Psoas muscle (tissue), 8 donors: ENCODE measurements around the gene PHKB. TPM values are rescaled to one million over a fixed set of nuclear protein-coding genes. Genes with fewer than 3 reads are reported as not detected.

Experiments used
- ATAC-seq, 4 donors: fragments of 200-7000 bp; cut with Tn5 transposase; one replicate each; pipeline ENCODE4 v1.9.1; 2020; ENCODE audit warnings: moderate library complexity in 3 of 4, mild to moderate bottlenecking in 2 of 4
- DNase-seq, 2 donors: peaks; one replicate each; pipeline ENCODE4 v3.0.0-alpha.2; 2020
- H3K27ac ChIP-seq: fragments of 200-600 bp; one replicate; pipeline ENCODE4 v1.8.0; 2022
- H3K27me3 ChIP-seq, 3 donors: fragments of 200-600 bp in 1 of 3; one replicate each; pipeline versions ENCODE4 v1.6.1 to v1.8.0; 2013 to 2022; ENCODE audit warnings: low read length in 2 of 3, mild to moderate bottlenecking in 2 of 3, moderate library complexity in 1 of 3; ENCODE audit not compliant: insufficient read depth in 3 of 3
- H3K36me3 ChIP-seq, 2 donors: fragments of 200-600 bp in 1 of 2; one replicate each; pipeline versions ENCODE4 v1.6.1 to v1.8.0; 2013 to 2022; ENCODE audit warnings: low read depth in 1 of 2, mild to moderate bottlenecking in 1 of 2, moderate library complexity in 1 of 2; ENCODE audit not compliant: insufficient read depth in 1 of 2
- H3K4me1 ChIP-seq: fragments of 200-600 bp; one replicate; pipeline ENCODE4 v1.8.0; 2022
- H3K4me3 ChIP-seq: fragments of 200-600 bp; one replicate; pipeline ENCODE4 v1.8.0; 2022; ENCODE audit warnings: mild to moderate bottlenecking
- H3K9me3 ChIP-seq: fragments of 200-600 bp; one replicate; pipeline ENCODE4 v1.8.0; 2022
- CTCF ChIP-seq: fragments of 200-600 bp; IDR thresholded peaks from one replicate; pipeline ENCODE4 v1.8.0; 2022; ENCODE audit warnings: antibody characterized with exemption
- WGBS, 3 donors: extraction: QIAGEN DNeasy Blood & Tissue Kit; methylation state at CpG; one replicate each; pipeline versions ENCODE4 v1.1.6 to v1.1.7; 2013; 5-methylcytosine and 5-hydroxymethylcytosine counted together
- intact Hi-C, 2 donors: fragments of 100-400 bp; cut with DNase I; formaldehyde crosslinking; loops; one replicate each; pipeline versions ENCODE4 v1.11.0 to v1.14.2; 2022
- polyA plus RNA-seq, 3 donors: library from polyadenylated mRNA; stranded (reverse); fragments of 200-250 nt; gene quantifications; one replicate each; pipeline ENCODE4 v1.2.3, GENCODE V29; 2013
- total RNA-seq, 4 donors: library from RNA; stranded (reverse); fragmentation: NEBNext Ultra II Directional in 2 of 4; extraction: Animal tissue kit (Norgen Biotek cat#: 25700) in 2 of 4; gene quantifications; one replicate each; pipeline versions ENCODE4 v1.2.1 to v1.2.4, GENCODE V29; 2021 to 2023
- donor health status: healthy with polysubstance abuse.
- donor health status: DM: no; HTN: no; CAD: no; lungs with moderate emphysema.
- donor health status: Bipolar disorder and iron deficiency.
- donor health status: healthy.
- donor health status: DM: yes; HTN: yes; CAD: no.
- donor health status: DM: no; HTN: no; CAD: no.
- donor health status: DM: no; HTN: no; CAD: no.
- donor health status: DM: yes; HTN: yes; CAD: no.

The PHKB gene
- total and polyA plus RNA-seq, 7 donors, result 18.8 to 87.7 (median 71.0) TPM

DNA sequence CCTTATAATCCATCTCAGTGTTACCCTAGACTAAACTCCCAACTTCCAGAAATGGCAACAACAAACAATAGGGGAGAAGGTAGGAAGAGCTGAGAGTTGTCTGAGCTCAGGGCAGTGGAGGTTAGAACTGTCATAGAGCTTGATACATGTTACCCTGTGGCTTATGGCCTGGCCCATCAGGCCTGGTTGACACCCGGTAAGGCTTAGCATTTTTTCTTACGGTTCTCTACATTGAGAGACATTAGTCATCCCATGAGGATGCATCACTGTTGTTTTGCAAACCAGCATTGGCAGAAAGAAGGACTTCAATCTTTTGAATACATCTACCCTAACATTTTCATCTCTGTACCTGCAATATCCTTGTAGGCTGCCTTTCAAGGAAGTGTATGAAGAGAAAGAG lies 226.6 kb downstream of the PHKB start:
- no peak for DNase-seq
- Histone ChIP-seq H3K4me1 (no peaks in the 10 kb centered on the region), H3K9me3 (no peaks in the 10 kb centered on the region), H3K27me3 (no peaks in the 10 kb centered on the region), H3K27ac (no peak overlapping the region), H3K36me3 (peaks cover 2 to 77% of the 10 kb centered on the region in 2 donors), H3K4me3 (no peak overlapping the region)
- WGBS, 3 donors, result 71 to 88% (median 80%) methylated on average over 2 of the region's 2 CpGs
- intact Hi-C loops, result no loop called here
- no peak for TF ChIP-seq CTCF
- ATAC-seq, result no peak

- no peak for TF ChIP-seq CTCF
- Histone ChIP-seq H3K27ac (no peak overlapping the region), H3K36me3 (peaks cover 10 to 100% of the 10 kb centered on the region in 2 donors), H3K4me1 (no peaks in the 10 kb centered on the region), H3K4me3 (no peak overlapping the region), H3K27me3 (no peaks in the 10 kb centered on the region), H3K9me3 (no peaks in the 10 kb centered on the region)
- ATAC-seq, result no peak
- 94 to 98% (median 96%) methylated on average over 9 of the region's 9 CpGs for WGBS, 3 donors
- intact Hi-C loops, result no loop called here
- no peak for DNase-seq
Observed at GRCh38 chr16:47693226-47693625, 232.1 kb downstream of the PHKB start.

DNA sequence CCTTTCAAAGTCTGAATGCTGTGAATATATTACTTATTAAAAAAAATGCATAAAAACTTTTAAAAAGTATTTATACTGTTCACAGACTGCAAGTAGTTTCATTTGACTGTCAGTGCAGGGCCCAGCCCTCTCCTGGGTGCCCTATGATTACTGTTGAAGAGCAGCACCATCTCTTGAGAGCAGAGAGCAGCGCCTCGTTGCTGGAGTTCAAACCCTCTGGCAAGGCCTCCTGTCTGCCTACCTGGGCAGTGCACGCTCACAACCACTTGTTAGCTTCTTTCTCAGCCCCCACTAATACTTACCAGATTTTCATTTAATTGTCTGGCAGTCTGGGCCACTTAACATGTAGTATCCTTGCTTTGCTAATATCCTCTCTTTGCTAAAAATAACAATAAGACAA lies 233.4 kb downstream of the PHKB start:
- no peak for DNase-seq
- no peak overlapping the region for H3K4me3 ChIP-seq
- peaks cover 13 to 100% of the 10 kb centered on the region in 2 donors for H3K36me3 ChIP-seq
- intact Hi-C loops, result no loop called here
- H3K27ac ChIP-seq, result no peak overlapping the region
- 85 to 89% (median 86%) methylated on average over 3 of the region's 3 CpGs for WGBS, 3 donors
- no peaks in the 10 kb centered on the region for H3K9me3 ChIP-seq
- ATAC-seq, result no peak
- no peaks in the 10 kb centered on the region for H3K4me1 ChIP-seq
- no peak for TF ChIP-seq CTCF
- H3K27me3 ChIP-seq, result no peaks in the 10 kb centered on the region

GRCh38 chr16:47695756-47696155 lies 234.6 kb downstream of the PHKB start:
- intact Hi-C loops, result no loop called here
- Histone ChIP-seq H3K27me3 (no peaks in the 10 kb centered on the region), H3K9me3 (no peaks in the 10 kb centered on the region), H3K4me3 (no peak overlapping the region), H3K36me3 (peaks cover 13 to 96% of the 10 kb centered on the region in 2 donors), H3K27ac (no peak overlapping the region), H3K4me1 (no peaks in the 10 kb centered on the region)
- 87 to 94% (median 93%) methylated on average over 4 of the region's 4 CpGs for WGBS, 3 donors
- no peak for DNase-seq
- no peak for TF ChIP-seq CTCF
- ATAC-seq, result no peak

DNA sequence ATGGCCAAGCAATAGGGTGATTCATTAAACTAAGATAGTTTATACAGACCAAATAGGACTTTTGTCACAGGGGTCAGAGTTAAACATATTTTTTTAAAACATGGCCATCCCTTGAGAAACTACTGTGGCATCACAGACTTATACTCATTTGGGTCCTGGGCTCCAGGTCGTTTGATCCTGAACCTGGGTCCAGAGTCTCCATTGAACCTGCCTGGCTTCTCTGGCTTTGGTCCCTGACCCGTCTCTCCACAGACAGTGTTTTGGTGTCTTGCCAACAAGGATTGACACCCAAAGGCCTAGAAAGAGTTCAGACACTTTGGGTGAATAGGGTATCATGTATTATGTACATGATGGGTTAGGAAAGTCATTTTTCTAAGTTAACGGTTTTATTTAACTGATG lies 236.7 kb downstream of the PHKB start:
- intact Hi-C loops, result no loop called here
- 77 to 91% (median 81%) methylated on average over 3 of the region's 3 CpGs for WGBS, 3 donors
- Histone ChIP-seq H3K4me1 (no peaks in the 10 kb centered on the region), H3K36me3 (peaks cover 11 to 85% of the 10 kb centered on the region in 2 donors), H3K27me3 (no peaks in the 10 kb centered on the region), H3K27ac (no peak overlapping the region), H3K9me3 (no peaks in the 10 kb centered on the region), H3K4me3 (no peak overlapping the region)
- ATAC-seq (no peak), DNase-seq (no peak)
- TF ChIP-seq CTCF, result no peak
